ENCODE data around the gene AHRR. TPM values are rescaled to one million over a fixed set of nuclear protein-coding genes. Genes with fewer than 3 reads are reported as not detected.

The AHRR gene
- total and polyA plus RNA-seq, 7 experiments from 2014 or later, result 0.56 to 23.5 (median 1.2) TPM; not detected in 1

- Mint-ChIP-seq H3K9me3 (peaks cover 0 to 1% (median 0%) of the 10 kb centered on the region in 11 donors), H3K27me3 (peaks cover 0 to 10% (median 4%) of the 10 kb centered on the region in 5 donors), H3K36me3 (peaks cover 0 to 20% (median 0%) of the 10 kb centered on the region in 5 donors), H3K4me3 (peak overlapping the region in 5 of 10 donors; percentile 13 to 82 (median 53)), H3K4me1 (peaks cover 3 to 77% (median 10%) of the 10 kb centered on the region in 7 donors), H3K27ac (peak overlapping the region in 2 of 9 donors; percentile 42 to 94)
- ATAC-seq (no peak), DNase-seq (peak in 1 of 9 donors; percentile 23)
- no peaks in the 10 kb centered on the region for H3K36me3 ChIP-seq (ENCODE audit: control insufficient read depth in 2 of 3, insufficient read depth in 3 of 3, low read length in 3 of 3)
- no peaks in the 10 kb centered on the region for H3K4me1 ChIP-seq (ENCODE audit: control insufficient read depth in 2 of 2, insufficient read depth in 2 of 2, low read length in 2 of 2)
- no peak overlapping the region for H3K27ac ChIP-seq (ENCODE audit: low read depth, low read length)
- ChIA-PET CTCF (no interaction called here), POLR2A (no interaction called here)
- H3K4me3 ChIP-seq (ENCODE audit: low read length), result no peak overlapping the region
- no peaks in the 10 kb centered on the region for H3K9me3 ChIP-seq (ENCODE audit: control insufficient read depth in 2 of 3, low read length in 3 of 3)
- no peaks in the 10 kb centered on the region for H3K27me3 ChIP-seq (ENCODE audit: control insufficient read depth in 2 of 2, insufficient read depth in 2 of 2, low read length in 2 of 2)
- intact Hi-C loops (cut with micrococcal nuclease), result loop anchor here in 1 of 2 donors (5.0 kb wide), 1 partner anchor 42 kb away; no protein-coding TSS in a partner anchor
Observed at GRCh38 chr5:374631-375335, 53.3 kb downstream of the AHRR start.

DNA sequence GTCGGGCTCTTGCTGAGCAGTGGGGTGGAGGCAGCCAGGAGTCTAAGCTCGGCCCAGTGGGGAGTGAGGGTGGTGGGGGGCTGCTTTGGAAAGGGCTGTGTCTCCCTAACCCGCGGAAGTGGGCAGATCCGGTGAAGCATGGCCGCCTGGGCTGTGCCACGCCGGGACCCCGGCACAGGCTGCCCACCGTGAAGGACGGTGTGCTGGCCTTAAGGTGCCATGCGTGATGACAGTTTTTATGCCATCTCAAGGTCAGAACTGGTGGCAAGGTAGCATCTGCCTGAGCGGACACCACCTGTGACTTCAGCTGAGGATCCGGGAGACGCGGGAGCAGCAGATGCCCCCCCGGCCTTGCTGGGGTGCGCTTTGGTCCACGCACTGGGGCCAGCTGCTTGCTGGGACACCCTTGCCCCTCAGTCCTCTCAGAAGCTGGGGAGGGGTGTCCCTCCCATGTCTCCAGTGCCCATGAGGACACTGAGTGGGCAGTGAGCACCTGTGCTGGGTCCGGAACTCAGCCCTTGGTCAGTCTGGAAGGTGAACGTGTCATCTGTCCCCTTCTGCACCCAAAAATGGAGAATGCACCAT is 53.9 kb downstream of the AHRR start:
- H3K4me1 Mint-ChIP-seq, result peaks cover 2 to 75% (median 10%) of the 10 kb centered on the region in 7 donors
- Histone ChIP-seq H3K27ac (ENCODE audit: low read depth, low read length) (no peak overlapping the region), H3K36me3 (ENCODE audit: control insufficient read depth in 2 of 3, insufficient read depth in 3 of 3, low read length in 3 of 3) (no peaks in the 10 kb centered on the region), H3K4me1 (ENCODE audit: control insufficient read depth in 2 of 2, insufficient read depth in 2 of 2, low read length in 2 of 2) (no peaks in the 10 kb centered on the region), H3K9me3 (ENCODE audit: control insufficient read depth in 2 of 3, low read length in 3 of 3) (no peaks in the 10 kb centered on the region), H3K27me3 (ENCODE audit: control insufficient read depth in 2 of 2, insufficient read depth in 2 of 2, low read length in 2 of 2) (no peaks in the 10 kb centered on the region), H3K4me3 (ENCODE audit: low read length) (no peak overlapping the region)
- POLR2A ChIA-PET, result no interaction called here
- DNase-seq (peak in 1 of 9 donors; percentile 19), ATAC-seq (no peak)
- intact Hi-C loops (cut with micrococcal nuclease), result loop anchor here in 1 of 2 donors (5.0 kb wide), 1 partner anchor 43 kb away; no protein-coding TSS in a partner anchor
- H3K27ac Mint-ChIP-seq, result peak overlapping the region in 2 of 9 donors; percentile 42 to 94
- CTCF ChIA-PET, result no interaction called here
- peak overlapping the region in 3 of 10 donors; percentile 6 to 77 (median 13) for H3K4me3 Mint-ChIP-seq
- peaks cover 0 to 1% (median 0%) of the 10 kb centered on the region in 11 donors for H3K9me3 Mint-ChIP-seq
- H3K36me3 Mint-ChIP-seq, result peaks cover 0 to 21% (median 0%) of the 10 kb centered on the region in 5 donors
- H3K27me3 Mint-ChIP-seq, result peaks cover 0 to 10% (median 4%) of the 10 kb centered on the region in 5 donors

- Histone ChIP-seq H3K27ac (ENCODE audit: low read depth, low read length) (no peak overlapping the region), H3K4me3 (ENCODE audit: low read length) (no peak overlapping the region), H3K9me3 (ENCODE audit: control insufficient read depth in 2 of 3, low read length in 3 of 3) (no peaks in the 10 kb centered on the region), H3K36me3 (ENCODE audit: control insufficient read depth in 2 of 3, insufficient read depth in 3 of 3, low read length in 3 of 3) (no peaks in the 10 kb centered on the region), H3K4me1 (ENCODE audit: control insufficient read depth in 2 of 2, insufficient read depth in 2 of 2, low read length in 2 of 2) (no peaks in the 10 kb centered on the region), H3K27me3 (ENCODE audit: control insufficient read depth in 2 of 2, insufficient read depth in 2 of 2, low read length in 2 of 2) (no peaks in the 10 kb centered on the region)
- Mint-ChIP-seq H3K36me3 (peaks cover 0 to 26% (median 0%) of the 10 kb centered on the region in 5 donors), H3K4me3 (peak overlapping the region in 1 of 10 donors; percentile 13), H3K27me3 (peaks cover 0 to 10% (median 4%) of the 10 kb centered on the region in 5 donors), H3K9me3 (peaks cover 0 to 2% (median 0%) of the 10 kb centered on the region in 11 donors), H3K27ac (peak overlapping the region in 1 of 9 donors; percentile 64), H3K4me1 (peaks cover 2 to 72% (median 10%) of the 10 kb centered on the region in 7 donors)
- DNase-seq (peak in 1 of 9 donors; percentile 21), ATAC-seq (no peak)
- CTCF ChIA-PET, result no interaction called here
- POLR2A ChIA-PET, result no interaction called here
- intact Hi-C loops (cut with micrococcal nuclease), result loop anchor here in 1 of 2 donors (5.0 kb wide), 1 partner anchor 44 kb away; no protein-coding TSS in a partner anchor
Observed at GRCh38 chr5:375921-376798, 54.6 kb downstream of the AHRR start.

DNA sequence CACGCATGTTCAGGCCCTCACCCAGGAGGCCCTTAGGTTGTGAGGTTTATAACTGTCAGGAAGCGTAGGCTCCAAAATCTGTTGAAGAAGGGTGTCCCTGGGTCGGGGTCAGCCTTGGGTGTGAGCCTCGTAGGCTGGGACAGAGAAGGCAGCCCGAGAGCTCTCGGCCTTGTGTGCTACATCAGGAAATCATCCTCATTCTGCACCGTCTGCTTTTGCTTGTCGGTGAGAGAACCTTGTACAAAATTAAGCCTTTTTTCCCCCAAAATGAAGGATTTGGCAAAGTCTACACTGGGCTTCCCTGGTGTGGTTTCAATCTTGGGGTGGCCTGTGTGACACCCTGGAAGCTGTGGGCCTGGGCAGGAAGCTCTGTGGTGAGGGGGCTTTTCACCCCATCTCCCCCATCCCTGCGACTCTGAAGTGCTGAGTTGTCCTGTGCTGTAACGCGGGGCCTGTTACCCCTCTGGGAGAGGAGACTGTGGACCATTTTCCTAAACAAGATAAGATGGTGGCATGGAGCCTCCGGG is 55.3 kb downstream of the AHRR start:
- Mint-ChIP-seq H3K4me3 (peak overlapping the region in 1 of 10 donors; percentile 12), H3K36me3 (peaks cover 0 to 27% (median 0%) of the 10 kb centered on the region in 5 donors), H3K9me3 (peaks cover 0 to 6% (median under 1%) of the 10 kb centered on the region in 11 donors), H3K27ac (peak overlapping the region in 1 of 9 donors; percentile 64), H3K4me1 (peaks cover under 1 to 69% (median 8%) of the 10 kb centered on the region in 7 donors), H3K27me3 (peaks cover 0 to 10% (median 4%) of the 10 kb centered on the region in 5 donors)
- ATAC-seq, result no peak
- Histone ChIP-seq H3K36me3 (ENCODE audit: control insufficient read depth in 2 of 3, insufficient read depth in 3 of 3, low read length in 3 of 3) (no peaks in the 10 kb centered on the region), H3K27ac (ENCODE audit: low read depth, low read length) (no peak overlapping the region), H3K4me3 (ENCODE audit: low read length) (no peak overlapping the region), H3K9me3 (ENCODE audit: control insufficient read depth in 2 of 3, low read length in 3 of 3) (no peaks in the 10 kb centered on the region), H3K4me1 (ENCODE audit: control insufficient read depth in 2 of 2, insufficient read depth in 2 of 2, low read length in 2 of 2) (no peaks in the 10 kb centered on the region), H3K27me3 (ENCODE audit: control insufficient read depth in 2 of 2, insufficient read depth in 2 of 2, low read length in 2 of 2) (no peaks in the 10 kb centered on the region)
- ChIA-PET POLR2A (interaction anchor here (0.8 kb wide), 1 partner anchor 8 kb away, joined by 3 read pairs; no protein-coding TSS in a partner anchor), CTCF (no interaction called here)
- intact Hi-C loops (cut with micrococcal nuclease), result loop anchor here in 1 of 2 donors (5.0 kb wide), 1 partner anchor 45 kb away; no protein-coding TSS in a partner anchor
- peak in 1 of 9 donors; percentile 19 for DNase-seq

GRCh38 chr5:377326-377981 is 55.9 kb downstream of the AHRR start:
- DNase-seq (peak in 1 of 9 donors; percentile 17), ATAC-seq (no peak)
- Mint-ChIP-seq H3K27ac (peak overlapping the region in 1 of 9 donors; percentile 77), H3K4me3 (peak overlapping the region in 1 of 10 donors; percentile 39), H3K27me3 (peaks cover 0 to 7% (median 4%) of the 10 kb centered on the region in 5 donors), H3K9me3 (peaks cover 0 to 11% (median 4%) of the 10 kb centered on the region in 11 donors), H3K36me3 (peaks cover 0 to 33% (median 0%) of the 10 kb centered on the region in 5 donors), H3K4me1 (peaks cover 0 to 68% (median 8%) of the 10 kb centered on the region in 7 donors)
- ChIA-PET CTCF (no interaction called here), POLR2A (interaction anchor here (0.8 kb wide), 1 partner anchor 8 kb away, joined by 3 read pairs; no protein-coding TSS in a partner anchor)
- Histone ChIP-seq H3K4me1 (ENCODE audit: control insufficient read depth in 2 of 2, insufficient read depth in 2 of 2, low read length in 2 of 2) (no peaks in the 10 kb centered on the region), H3K9me3 (ENCODE audit: control insufficient read depth in 2 of 3, low read length in 3 of 3) (no peaks in the 10 kb centered on the region), H3K27me3 (ENCODE audit: control insufficient read depth in 2 of 2, insufficient read depth in 2 of 2, low read length in 2 of 2) (no peaks in the 10 kb centered on the region), H3K4me3 (ENCODE audit: low read length) (no peak overlapping the region), H3K27ac (ENCODE audit: low read depth, low read length) (no peak overlapping the region), H3K36me3 (ENCODE audit: control insufficient read depth in 2 of 3, insufficient read depth in 3 of 3, low read length in 3 of 3) (no peaks in the 10 kb centered on the region)
- intact Hi-C loops (cut with micrococcal nuclease), result loop anchor here in 1 of 2 donors (5.0 kb wide), 1 partner anchor 45 kb away; no protein-coding TSS in a partner anchor
